Neural cell (in vitro differentiated cells): ENCODE data around the gene UBE2QL1. TPM values are rescaled to one million over a fixed set of nuclear protein-coding genes. Genes with fewer than 3 reads are reported as not detected.

Source experiments
- H2AFZ ChIP-seq: fragments of 200-600, 300-800 bp; sonication (generic), shearing (Covaris generic); 2 replicates; pipeline ENCODE4 v1.6.0; 2014; ENCODE audit warnings: low read depth, mild to moderate bottlenecking, antibody characterized with exemption, low read length, moderate library complexity
- H3F3A ChIP-seq: fragments of 200-600 bp; shearing (Covaris generic); 2 replicates; pipeline ENCODE4 v1.6.1; 2016; ENCODE audit warnings: mild to moderate bottlenecking, moderate library complexity, mixed read lengths, antibody characterized with exemption, low read length; ENCODE audit not compliant: insufficient read depth, poor library complexity, severe bottlenecking
- H3K27ac ChIP-seq: fragments of 200-600, 300-800 bp; sonication (generic), shearing (Covaris generic); 2 replicates; pipeline ENCODE4 v1.5.1; 2014; ENCODE audit warnings: mild to moderate bottlenecking, low read length, moderate library complexity
- H3K27me3 ChIP-seq: fragments of 300-800, 200-600 bp; sonication (generic), shearing (Covaris generic); 2 replicates; pipeline ENCODE4 v1.6.0; 2014; ENCODE audit warnings: mild to moderate bottlenecking, low read depth, low read length, moderate library complexity; ENCODE audit not compliant: insufficient read depth
- H3K36me3 ChIP-seq: fragments of 300-800, 200-600 bp; sonication (generic), shearing (Covaris generic); 2 replicates; pipeline ENCODE4 v1.5.1; 2014; ENCODE audit warnings: mild to moderate bottlenecking, antibody characterized with exemption, low read length, moderate library complexity; ENCODE audit not compliant: insufficient read depth
- H3K4me2 ChIP-seq: fragments of 300-800, 200-600 bp; sonication (generic), shearing (Covaris generic); 2 replicates; pipeline ENCODE4 v1.6.0; 2014; ENCODE audit warnings: mild to moderate bottlenecking, low read length
- H3K4me3 ChIP-seq: fragments of 300-800, 200-600 bp; sonication (generic), shearing (Covaris generic); 2 replicates; pipeline ENCODE4 v1.5.1; 2014; ENCODE audit warnings: mild to moderate bottlenecking, low read length, moderate library complexity
- H3K79me2 ChIP-seq: fragments of 200-600 bp; shearing (Covaris generic); replicated peaks from 2 replicates; pipeline ENCODE4 v1.6.0; 2014; ENCODE audit warnings: mild to moderate bottlenecking, low read length, moderate library complexity; ENCODE audit not compliant: insufficient read depth
- H3K9ac ChIP-seq: fragments of 300-800, 200-600 bp; sonication (generic), shearing (Covaris generic); 2 replicates; pipeline ENCODE4 v1.6.1; 2016; ENCODE audit warnings: mild to moderate bottlenecking, low read length, mixed read lengths
- H3K9me2 ChIP-seq: fragments of 200-600 bp; shearing (Covaris generic); 2 replicates; pipeline ENCODE4 v1.6.1; 2016; ENCODE audit warnings: mild to moderate bottlenecking, low read length, mixed read lengths; ENCODE audit not compliant: insufficient read depth
- H3K9me3 ChIP-seq: fragments of 200-600, 300-800 bp; sonication (generic), shearing (Covaris generic); 2 replicates; pipeline ENCODE4 v1.6.1; 2016; ENCODE audit warnings: mild to moderate bottlenecking, mixed run types, low read length, moderate library complexity, mixed read lengths
- H4K20me1 ChIP-seq: fragments of 200-600 bp; shearing (Covaris generic); 2 replicates; pipeline ENCODE4 v1.6.1; 2016; ENCODE audit warnings: mild to moderate bottlenecking, mixed run types; ENCODE audit not compliant: insufficient read depth
- CTCF ChIP-seq: fragments of 450-650 bp; IDR thresholded peaks from 2 replicates; pipeline ENCODE4 v1.5.1; 2014; ENCODE audit warnings: antibody characterized with exemption, mild to moderate bottlenecking, moderate library complexity; ENCODE audit not compliant: poor library complexity, severe bottlenecking
- EP300 ChIP-seq: fragments of 450-650 bp; conservative IDR thresholded peaks from 2 replicates; pipeline ENCODE4 v1.6.1; 2014; ENCODE audit warnings: antibody characterized with exemption, mild to moderate bottlenecking, moderate library complexity; ENCODE audit not compliant: poor library complexity, severe bottlenecking
- EZH2 ChIP-seq: fragments of 200-600, 300-800 bp; shearing (Covaris generic), sonication (generic); IDR thresholded peaks from 2 replicates; pipeline ENCODE4 v1.6.1; 2014; ENCODE audit warnings: antibody characterized with exemption, low read length, borderline replicate concordance, mild to moderate bottlenecking; ENCODE audit not compliant: insufficient read depth, poor library complexity, severe bottlenecking
- MXI1 ChIP-seq: fragments of 450-650 bp; conservative IDR thresholded peaks from 2 replicates; pipeline ENCODE4 v1.6.1; 2014; ENCODE audit warnings: antibody characterized with exemption, mild to moderate bottlenecking; ENCODE audit not compliant: poor library complexity, severe bottlenecking
- POLR2AphosphoS5 ChIP-seq: IDR thresholded peaks from 2 replicates; pipeline ENCODE4 v1.6.1; 2012
- RAD21 ChIP-seq: fragments of 450-650 bp; conservative IDR thresholded peaks from 2 replicates; pipeline ENCODE4 v1.6.1; 2014; ENCODE audit warnings: antibody characterized with exemption, mild to moderate bottlenecking, moderate library complexity
- REST ChIP-seq: IDR thresholded peaks from 2 replicates; pipeline ENCODE4 v1.6.1; 2012; ENCODE audit warnings: borderline replicate concordance
- SMC3 ChIP-seq: fragments of 450-650 bp; conservative IDR thresholded peaks from 2 replicates; pipeline ENCODE4 v1.6.1; 2014; ENCODE audit warnings: antibody characterized with exemption, mild to moderate bottlenecking, moderate library complexity; ENCODE audit not compliant: poor library complexity
- TAF1 ChIP-seq: IDR thresholded peaks from 2 replicates; pipeline ENCODE4 v1.6.1; 2012; ENCODE audit warnings: low read depth
- polyA plus RNA-seq: library from polyadenylated mRNA; depleted of rRNA; stranded (reverse); fragments of >200 nt; gene quantifications from 2 replicates; pipeline ENCODE4 v1.2.3, GENCODE V29; 2014

Gene UBE2QL1
- polyA plus RNA-seq, 1 donor from 2014 or later, result 13.8 TPM

GRCh38 chr5:6419340-6419852 lies 29.3 kb upstream of the UBE2QL1 start:
- Histone ChIP-seq H3K27ac (no peak overlapping the region), H4K20me1 (no peaks in the 10 kb centered on the region), H3K27me3 (no peaks in the 10 kb centered on the region), H3K9me3 (no peaks in the 10 kb centered on the region), H3K79me2 (no peaks in the 10 kb centered on the region), H3K36me3 (no peaks in the 10 kb centered on the region), H3K9ac (no peak overlapping the region), H3K4me2 (no peak overlapping the region), H3K4me3 (no peak overlapping the region), H2AFZ (no peak overlapping the region), H3F3A (no peaks in the 10 kb centered on the region), H3K9me2 (no peaks in the 10 kb centered on the region)
- TF ChIP-seq EZH2 (no peak), MXI1 (no peak), EP300 (no peak), CTCF (no peak), SMC3 (no peak), POLR2AphosphoS5 (no peak), RAD21 (no peak), REST (no peak), TAF1 (no peak)

GRCh38 chr5:6423327-6424109 lies 25.1 kb upstream of the UBE2QL1 start:
- no peak overlapping the region for H3K9ac ChIP-seq
- no peak overlapping the region for H3K27ac ChIP-seq
- H4K20me1 ChIP-seq, result no peaks in the 10 kb centered on the region
- H3K4me2 ChIP-seq, result no peak overlapping the region
- H3K4me3 ChIP-seq, result no peak overlapping the region
- no peaks in the 10 kb centered on the region for H3F3A ChIP-seq
- TF ChIP-seq CTCF (no peak), EZH2 (no peak), MXI1 (no peak), EP300 (no peak), POLR2AphosphoS5 (no peak), TAF1 (no peak), REST (no peak), SMC3 (no peak), RAD21 (no peak)
- H3K9me2 ChIP-seq, result no peaks in the 10 kb centered on the region
- H3K27me3 ChIP-seq, result no peaks in the 10 kb centered on the region
- no peak overlapping the region for H2AFZ ChIP-seq
- no peaks in the 10 kb centered on the region for H3K9me3 ChIP-seq
- H3K36me3 ChIP-seq, result no peaks in the 10 kb centered on the region
- no peaks in the 10 kb centered on the region for H3K79me2 ChIP-seq
